GM21526 (cell line): Measurements from ENCODE around the gene TTBK2.
"Not testable (repeated sequence)": the region's sequence is repeated elsewhere in the genome, so short reads cannot be mapped to it uniquely, and the experiment has no call there.

Experiments used
- ATAC-seq: cut with Tn5 transposase; IDR thresholded peaks from one replicate; pipeline ENCODE4 v1.9.1; 2021; ENCODE audit warnings: moderate library complexity; ENCODE audit not compliant: unreplicated experiment, low FRiP score

The TTBK2 gene

GRCh38 chr15:42920519-42921341 is at the start of gene TTBK2:
Gene TTBK2 (minus strand): TSS chr15:42920778. CDS start chr15:42878617, 42,161 bp downstream.
- peak; percentile 91 for ATAC-seq

GRCh38 chr15:42964476-42964875 is 43.9 kb upstream of the TTBK2 start:
- no peak for ATAC-seq

DNA sequence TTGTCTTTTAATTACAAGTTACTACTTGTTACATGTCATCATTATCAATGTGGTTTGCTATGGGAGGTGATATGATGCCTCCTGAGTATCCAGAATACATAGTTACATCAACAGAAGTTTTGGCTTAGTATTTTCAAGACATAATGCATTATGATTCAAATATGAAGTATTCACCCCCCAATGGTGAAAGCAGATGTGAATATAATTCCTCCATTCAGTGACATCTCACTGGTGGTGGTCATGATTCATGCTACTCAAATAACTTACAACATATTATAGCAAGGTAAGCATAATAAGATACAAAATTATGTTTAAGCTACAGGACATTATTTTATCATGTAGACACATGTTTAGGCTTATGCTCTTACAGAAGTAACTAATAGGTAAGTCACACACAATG is 34.9 kb upstream of the TTBK2 start:
- ATAC-seq, result no peak

DNA sequence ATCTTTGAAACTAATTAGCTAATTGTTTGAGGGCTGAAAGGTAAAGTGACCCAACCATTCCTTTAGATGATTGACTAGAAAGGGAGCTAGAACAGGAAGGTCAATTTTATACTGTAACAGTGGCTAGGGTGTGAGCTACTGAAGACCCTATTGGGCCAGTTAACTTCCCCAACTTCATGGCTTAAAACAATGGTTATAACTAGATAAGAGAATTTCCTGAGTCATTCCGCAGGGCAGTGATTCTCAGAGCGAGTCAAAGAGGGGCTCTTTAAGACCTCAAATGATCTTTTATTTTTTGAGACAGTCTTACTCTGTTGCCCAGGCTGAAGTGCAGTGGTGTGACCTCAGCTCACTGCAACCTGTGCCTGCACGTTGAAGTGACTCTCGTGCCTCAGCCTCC is 33.7 kb upstream of the TTBK2 start:
- no peak for ATAC-seq

- not testable (repeated sequence) for ATAC-seq
These were observed 28.3 kb upstream of the TTBK2 start for GRCh38 chr15:42948898-42949297.

- no peak for ATAC-seq
These were observed 19.9 kb upstream of the TTBK2 start for GRCh38 chr15:42940527-42940926.

DNA sequence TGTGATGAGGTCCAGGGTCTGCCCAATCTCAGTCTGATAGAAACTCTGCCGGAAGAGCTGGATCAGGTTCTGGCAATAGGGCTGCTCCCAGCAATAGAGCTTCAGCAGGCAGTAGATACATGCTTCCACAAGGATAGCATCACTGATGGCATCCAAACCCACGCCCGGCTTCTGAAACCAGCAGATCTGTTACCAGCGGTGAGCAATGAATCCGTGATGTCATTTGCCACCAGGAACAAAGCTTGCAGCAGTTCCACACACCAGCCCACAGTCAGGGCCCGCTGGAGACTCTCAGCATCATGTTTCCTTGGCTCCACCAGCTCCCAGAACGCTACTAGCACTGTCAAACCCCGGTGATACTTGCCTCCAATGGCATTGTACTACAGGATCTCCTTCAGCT is 19.3 kb upstream of the TTBK2 start:
- no peak for ATAC-seq

DNA sequence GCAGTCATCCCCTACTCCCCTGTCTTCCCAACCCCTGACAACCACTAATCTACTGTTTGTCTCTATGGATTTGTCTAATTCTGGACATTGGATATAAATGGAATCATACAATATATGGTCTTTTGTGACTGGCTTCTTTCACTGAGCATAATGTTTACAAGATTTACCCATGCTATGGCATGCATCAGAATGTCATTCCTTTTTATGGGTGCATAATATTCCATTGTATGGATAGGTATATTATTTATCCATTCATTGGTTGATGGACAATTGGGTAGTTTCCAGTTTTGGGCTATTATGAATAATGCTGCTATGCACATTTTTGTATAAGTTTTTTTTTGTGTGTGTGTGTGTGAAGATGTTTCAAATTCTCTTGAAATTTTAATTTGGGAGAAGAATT is 16.6 kb upstream of the TTBK2 start:
- ATAC-seq, result no peak

GRCh38 chr15:42933886-42934667 is 13.5 kb upstream of the TTBK2 start:
- no peak for ATAC-seq

GRCh38 chr15:42932833-42933515 is 12.4 kb upstream of the TTBK2 start:
- ATAC-seq, result no peak

- ATAC-seq, result no peak
These were observed 11.3 kb upstream of the TTBK2 start for GRCh38 chr15:42931702-42932486.

DNA sequence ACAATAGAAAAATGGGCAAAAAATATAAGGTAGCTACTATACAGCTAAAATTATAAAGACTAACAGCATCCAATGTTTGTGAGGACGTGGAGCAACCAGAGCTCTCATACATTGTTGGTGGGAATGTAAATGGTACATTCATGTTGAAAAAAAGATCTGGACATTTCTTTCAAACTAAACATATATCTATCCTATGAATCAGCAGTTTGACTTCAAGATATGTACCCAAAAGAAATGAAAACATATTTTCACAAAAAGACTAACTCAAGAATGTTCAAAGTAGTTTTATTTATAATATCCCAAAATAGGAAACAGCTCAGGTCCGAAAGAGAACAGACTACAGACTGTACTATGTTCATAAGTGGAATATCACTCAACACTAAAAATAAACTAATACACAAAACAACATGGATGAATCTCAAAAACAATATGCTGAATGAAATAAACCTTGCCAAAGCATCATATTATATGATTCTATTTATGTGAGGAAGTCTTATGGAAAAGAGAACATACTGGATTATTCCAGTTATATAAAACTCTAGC is 8.8 kb upstream of the TTBK2 start:
- ATAC-seq, result no peak

DNA sequence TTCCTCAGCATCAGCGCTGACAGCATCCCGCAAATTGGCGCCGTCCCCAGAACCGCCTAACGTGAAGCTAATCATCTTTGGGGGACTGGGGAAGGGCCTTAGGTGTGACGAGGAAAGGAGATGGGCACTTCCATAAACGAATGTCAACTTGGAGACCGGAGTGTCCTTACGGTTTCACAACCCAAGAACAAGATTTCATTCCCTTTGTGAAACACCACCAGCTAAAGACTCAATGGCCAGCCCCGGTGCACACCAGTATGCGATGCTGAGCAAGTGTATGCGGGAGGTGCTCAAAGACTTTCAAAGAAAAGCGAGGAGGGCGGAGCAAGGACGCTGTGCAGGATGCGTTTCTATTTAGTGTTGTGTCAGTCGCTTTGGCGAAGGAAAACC is 759 bp upstream of the TTBK2 start:
- ATAC-seq, result no peak

- ATAC-seq, result peak; percentile 20
These were observed 619 bp downstream of the TTBK2 start for GRCh38 chr15:42919799-42920518.

GRCh38 chr15:42919308-42919707 is 1.3 kb downstream of the TTBK2 start:
- ATAC-seq, result no peak

- no peak for ATAC-seq
These were observed 2.5 kb downstream of the TTBK2 start for GRCh38 chr15:42918047-42918446.

GRCh38 chr15:42915654-42916315 is 4.8 kb downstream of the TTBK2 start:
- ATAC-seq, result no peak

DNA sequence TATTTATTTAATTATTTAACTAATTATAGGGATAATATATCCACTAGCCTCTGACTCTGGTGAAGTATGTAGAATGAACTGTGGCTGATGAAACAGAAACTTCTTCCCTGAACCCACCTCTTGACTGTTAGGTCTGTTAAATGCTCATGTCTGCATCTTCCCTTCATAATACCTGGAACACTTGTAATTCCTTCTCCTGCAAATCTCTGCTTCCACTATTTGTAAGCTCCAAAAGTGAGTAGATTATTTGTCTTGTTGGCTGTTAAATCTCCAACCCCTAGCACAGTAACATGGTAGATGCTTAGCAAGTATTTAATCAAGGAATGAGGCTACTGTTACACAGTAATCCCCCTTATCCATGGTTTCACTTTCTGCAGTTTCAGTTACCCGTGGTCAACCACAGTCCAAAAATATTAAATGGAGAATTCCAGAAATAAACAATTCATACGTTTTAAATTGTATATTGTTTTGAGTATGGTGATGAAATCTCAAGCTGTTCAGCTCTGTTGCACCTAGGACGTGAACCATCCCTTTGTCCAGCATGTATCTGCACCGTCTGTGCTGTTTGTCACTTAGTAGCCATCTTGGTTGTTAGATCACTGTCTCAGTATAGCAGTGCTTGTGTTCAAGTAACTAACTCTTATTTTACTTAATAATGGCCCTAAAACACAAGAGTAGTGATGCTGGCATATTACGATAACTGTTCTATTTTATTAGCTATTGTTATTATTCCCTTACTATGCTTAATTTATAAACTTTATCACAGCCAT is 5.7 kb downstream of the TTBK2 start:
- ATAC-seq, result no peak
